Tibial nerve (tissue), 4 donors: ENCODE results near the gene HSF5. TPM values are rescaled to one million over a fixed set of nuclear protein-coding genes. Genes with fewer than 3 reads are reported as not detected.

Experiments used
- DNase-seq, 2 donors: peaks; one replicate each; pipeline ENCODE4 v3.0.0-alpha.2; 2019; ENCODE audit warnings: low spot score in 2 of 2
- H3K27ac ChIP-seq, 4 donors: fragments of 200-600 bp; sonication (generic) in 3 of 4; one replicate each; pipeline ENCODE4 v1.5.1; 2017 to 2019; ENCODE audit warnings: mild to moderate bottlenecking in 1 of 4
- H3K27me3 ChIP-seq, 2 donors: fragments of 200-600 bp; sonication (generic) in 1 of 2; one replicate each; pipeline versions ENCODE4 v1.5.1 to v1.6.0; 2017 to 2019
- H3K36me3 ChIP-seq, 3 donors: fragments of 200-600 bp; sonication (generic); one replicate each; pipeline ENCODE4 v1.5.1; 2018 to 2019
- H3K4me1 ChIP-seq, 4 donors: fragments of 200-600 bp; sonication (generic) in 3 of 4; one replicate each; pipeline ENCODE4 v1.5.1; 2017 to 2019
- H3K4me3 ChIP-seq, 4 donors: fragments of 200-600 bp; sonication (generic) in 3 of 4; one replicate each; pipeline ENCODE4 v1.5.1; 2017 to 2019; ENCODE audit warnings: mild to moderate bottlenecking in 1 of 4, moderate library complexity in 1 of 4
- H3K9me3 ChIP-seq, 4 donors: fragments of 200-600 bp; sonication (generic) in 3 of 4; one replicate each; pipeline ENCODE4 v1.5.1; 2017 to 2019
- CTCF ChIP-seq, 5 experiments: fragments of 200-600 bp in 3 of 5; fragments of 450-650 bp in 2 of 5; sonication (generic) in 3 of 5; IDR thresholded peaks; one replicate each; pipeline ENCODE4 v1.5.1; 2016 to 2019; ENCODE audit warnings: antibody characterized with exemption in 5 of 5, mild to moderate bottlenecking in 3 of 5, moderate library complexity in 2 of 5
- EP300 ChIP-seq, 2 donors: sonication (generic); formaldehyde crosslinking; IDR thresholded peaks; one replicate each; pipeline ENCODE4 v1.6.1; 2017; ENCODE audit warnings: antibody characterized with exemption in 2 of 2, mild to moderate bottlenecking in 1 of 2
- POLR2A ChIP-seq, 2 donors: fragments of 450-650 bp; IDR thresholded peaks; one replicate each; pipeline ENCODE4 v1.6.1; 2017; ENCODE audit warnings: antibody characterized with exemption in 2 of 2, mild to moderate bottlenecking in 2 of 2, moderate library complexity in 2 of 2
- WGBS, 2 donors: methylation state at CpG; one replicate each; pipeline ENCODE4 v1.1.5; 2018; 5-methylcytosine and 5-hydroxymethylcytosine counted together
- total RNA-seq, 4 donors: library from RNA; depleted of rRNA; stranded (reverse); fragments of >200 nt; gene quantifications; one replicate each; pipeline ENCODE4 v1.1.0, GENCODE V29; 2016

HSF5 gene
- total RNA-seq, 4 donors from 2014 or later = 0.30 TPM; not detected in 3

DNA sequence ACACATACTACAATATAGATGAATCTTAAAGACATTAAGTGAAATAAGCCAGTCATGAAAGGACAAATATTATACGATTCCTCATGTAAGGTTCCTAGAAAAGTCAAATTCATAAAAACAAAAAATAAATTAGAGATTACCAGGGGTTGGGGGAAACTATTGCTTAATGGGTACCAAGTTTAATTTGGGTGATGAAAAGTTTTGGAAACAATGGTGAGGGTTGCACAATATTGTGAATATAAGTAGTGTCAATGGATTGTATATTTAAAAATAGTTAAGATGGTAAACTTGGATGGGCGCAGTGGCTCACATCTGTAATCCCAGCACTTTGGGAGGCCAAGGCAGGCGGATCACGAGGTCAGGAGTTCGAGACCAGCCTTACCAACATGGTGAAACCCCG is 17.9 kb downstream of the HSF5 start:
- DNase-seq = no peak
- Histone ChIP-seq H3K4me1 (no peaks in the 10 kb centered on the region), H3K27ac (no peak overlapping the region), H3K4me3 (no peak overlapping the region), H3K36me3 (no peaks in the 10 kb centered on the region), H3K27me3 (no peaks in the 10 kb centered on the region), H3K9me3 (no peaks in the 10 kb centered on the region)
- WGBS, 2 donors = 89 to 91% methylated on average over 6 of the region's 6 CpGs
- TF ChIP-seq CTCF (IDR thresholded peaks at IDR 0.05) = no peak
- no peak for TF ChIP-seq POLR2A (IDR thresholded peaks at IDR 0.05)
- no peak for TF ChIP-seq EP300 (IDR thresholded peaks at IDR 0.05)

GRCh38 chr17:58468944-58469343 is 19.3 kb downstream of the HSF5 start:
- Histone ChIP-seq H3K4me3 (no peak overlapping the region), H3K36me3 (no peaks in the 10 kb centered on the region), H3K27ac (no peak overlapping the region), H3K9me3 (no peaks in the 10 kb centered on the region), H3K27me3 (no peaks in the 10 kb centered on the region), H3K4me1 (no peaks in the 10 kb centered on the region)
- WGBS, 2 donors = 69 to 74% methylated on average over 3 of the region's 3 CpGs
- DNase-seq = no peak
- TF ChIP-seq EP300 (IDR thresholded peaks at IDR 0.05) = no peak
- no peak for TF ChIP-seq CTCF (IDR thresholded peaks at IDR 0.05)
- TF ChIP-seq POLR2A (IDR thresholded peaks at IDR 0.05) = no peak

DNA sequence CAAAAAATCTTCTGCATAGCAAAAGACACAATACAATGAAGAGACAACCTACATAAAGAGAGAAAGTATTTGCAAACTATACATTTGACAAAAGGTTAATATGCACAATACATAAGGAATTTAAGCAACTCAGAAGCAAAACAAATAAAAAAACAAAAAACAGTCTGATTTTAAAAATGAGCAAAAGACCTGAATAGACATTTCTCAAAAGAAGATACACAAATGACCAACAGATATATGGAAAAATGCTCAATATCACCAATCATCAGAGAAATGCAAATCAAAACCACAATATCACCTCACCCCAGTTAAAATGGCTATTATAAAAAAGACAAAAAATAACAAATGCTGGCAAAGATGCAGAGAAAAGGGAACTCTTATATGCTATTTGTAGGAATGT is 32.7 kb downstream of the HSF5 start:
- H3K36me3 ChIP-seq = no peaks in the 10 kb centered on the region
- no peaks in the 10 kb centered on the region for H3K27me3 ChIP-seq
- no peak for TF ChIP-seq POLR2A (IDR thresholded peaks at IDR 0.05)
- no peak for TF ChIP-seq CTCF (IDR thresholded peaks at IDR 0.05)
- TF ChIP-seq EP300 (IDR thresholded peaks at IDR 0.05) = no peak
- no peaks in the 10 kb centered on the region for H3K9me3 ChIP-seq
- DNase-seq = no peak
- H3K4me3 ChIP-seq = no peak overlapping the region
- H3K4me1 ChIP-seq = no peaks in the 10 kb centered on the region
- no peak overlapping the region for H3K27ac ChIP-seq

DNA sequence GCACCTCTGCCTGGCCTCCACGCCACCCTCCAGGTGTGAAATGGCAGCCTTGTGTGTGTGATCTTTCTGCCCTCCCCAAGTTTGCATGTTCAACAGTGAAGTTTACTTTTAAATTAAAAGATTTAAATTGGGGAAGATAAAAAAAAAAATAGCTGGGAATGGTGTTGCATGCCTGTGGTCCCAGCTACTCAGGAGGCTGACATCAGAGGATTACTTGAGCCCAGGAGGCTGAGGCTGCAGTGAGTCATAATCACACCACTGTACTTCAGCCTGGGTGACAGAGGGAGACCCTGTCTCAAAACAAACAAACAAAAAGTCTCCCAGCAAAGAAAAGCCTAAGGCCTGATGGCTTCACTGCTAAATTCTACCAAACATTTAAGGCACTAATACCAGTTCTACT is 35.5 kb downstream of the HSF5 start:
- Histone ChIP-seq H3K9me3 (no peaks in the 10 kb centered on the region), H3K36me3 (no peaks in the 10 kb centered on the region), H3K4me3 (no peak overlapping the region), H3K27me3 (no peaks in the 10 kb centered on the region), H3K27ac (no peak overlapping the region), H3K4me1 (no peaks in the 10 kb centered on the region)
- TF ChIP-seq POLR2A (IDR thresholded peaks at IDR 0.05) (no peak), EP300 (IDR thresholded peaks at IDR 0.05) (no peak), CTCF (IDR thresholded peaks at IDR 0.05) (no peak)
- 91 to 94% methylated on average over 1 of the region's 1 CpG for WGBS, 2 donors
- no peak for DNase-seq

DNA sequence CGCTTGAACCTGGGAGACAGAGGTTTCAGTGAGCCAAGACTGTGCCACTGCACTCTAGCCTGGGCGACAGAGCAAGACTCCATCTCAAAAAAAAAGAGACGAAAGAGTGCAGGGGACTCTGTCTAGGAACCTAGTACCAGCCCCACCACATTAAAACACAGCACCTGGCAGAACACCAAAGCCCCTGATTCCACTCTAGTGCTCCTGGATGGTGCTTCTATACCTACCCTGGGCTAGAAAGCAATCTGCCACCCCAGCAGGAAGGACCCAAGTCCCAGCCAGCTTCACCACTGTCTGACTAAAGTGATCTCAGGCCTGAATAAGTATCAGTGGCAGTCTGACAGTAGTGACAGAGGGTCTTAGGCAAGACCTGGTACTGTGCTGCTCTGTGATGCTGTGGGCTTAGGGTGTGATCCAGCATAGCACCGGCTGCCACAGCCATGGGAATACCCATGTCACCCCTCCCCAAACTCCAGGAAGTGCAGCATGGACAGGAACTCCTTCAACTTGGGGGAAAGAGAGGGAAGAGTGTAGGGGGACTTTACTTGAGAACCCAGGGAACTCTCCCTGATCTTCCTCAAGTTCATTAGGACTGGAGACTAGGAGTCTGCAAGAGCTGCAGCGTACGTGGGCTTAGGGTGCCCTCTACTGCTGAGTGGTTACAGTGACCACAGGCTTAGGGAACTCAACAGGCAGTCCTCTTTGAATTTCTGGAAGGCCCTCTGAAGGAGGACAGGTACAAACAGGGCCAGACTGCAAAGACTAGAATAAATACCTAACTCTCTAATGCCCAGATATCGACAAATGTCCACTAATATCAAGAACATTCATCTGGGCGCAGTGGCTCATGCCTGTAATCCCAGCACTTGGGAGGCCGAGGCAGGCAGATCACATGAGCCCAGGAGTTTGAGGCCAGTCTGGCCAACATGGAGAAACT is 40.9 kb downstream of the HSF5 start:
- Histone ChIP-seq H3K27ac (no peak overlapping the region), H3K9me3 (peaks cover 0 to 4% (median 0%) of the 10 kb centered on the region in 4 donors), H3K4me1 (no peaks in the 10 kb centered on the region), H3K27me3 (no peaks in the 10 kb centered on the region), H3K36me3 (no peaks in the 10 kb centered on the region), H3K4me3 (no peak overlapping the region)
- TF ChIP-seq CTCF (IDR thresholded peaks at IDR 0.05) = peak in 2 of 5 experiments; percentile 32 to 43
- no peak for TF ChIP-seq EP300 (IDR thresholded peaks at IDR 0.05)
- no peak for DNase-seq
- 73 to 77% methylated on average over 8 to 9 of the region's 9 CpGs for WGBS, 2 donors
